Measurements from ENCODE around the gene NTM. TPM values are rescaled to one million over a fixed set of nuclear protein-coding genes. Genes with fewer than 3 reads are reported as not detected.
"Not testable (repeated sequence)": the region's sequence is repeated elsewhere in the genome, so short reads cannot be mapped to it uniquely, and the experiment has no call there.

The NTM gene
- total RNA-seq, 2 donors from 2014 or later, result not detected

- H3K9me3 ChIP-seq (ENCODE audit: control insufficient read depth, low read length, poor library complexity, severe bottlenecking), result no peaks in the 10 kb centered on the region
- Mint-ChIP-seq H3K4me1 (no peaks in the 10 kb centered on the region), H3K4me3 (no peak overlapping the region), H3K36me3 (ENCODE audit: low read depth) (no peaks in the 10 kb centered on the region), H3K27me3 (no peaks in the 10 kb centered on the region), H3K27ac (no peak overlapping the region)
- ATAC-seq (no peak), DNase-seq (no peak)
Measured at GRCh38 chr11:131418189-131418588, 47.8 kb downstream of the NTM start.

- H3K27me3 Mint-ChIP-seq, result no peaks in the 10 kb centered on the region
- peaks cover 2% of the 10 kb centered on the region for H3K9me3 ChIP-seq (ENCODE audit: control insufficient read depth, low read length, poor library complexity, severe bottlenecking)
- no peak overlapping the region for H3K4me3 Mint-ChIP-seq
- ATAC-seq, result no peak
- H3K27ac Mint-ChIP-seq, result no peak overlapping the region
- no peaks in the 10 kb centered on the region for H3K36me3 Mint-ChIP-seq (ENCODE audit: low read depth)
- no peak for DNase-seq
- H3K4me1 Mint-ChIP-seq, result no peaks in the 10 kb centered on the region
Measured at GRCh38 chr11:131421066-131421855, 50.8 kb downstream of the NTM start.

GRCh38 chr11:131422029-131422428, 51.6 kb downstream of the NTM start:
- Mint-ChIP-seq H3K27me3 (no peaks in the 10 kb centered on the region), H3K4me3 (no peak overlapping the region), H3K36me3 (ENCODE audit: low read depth) (no peaks in the 10 kb centered on the region), H3K4me1 (no peaks in the 10 kb centered on the region), H3K27ac (no peak overlapping the region)
- peaks cover 2% of the 10 kb centered on the region for H3K9me3 ChIP-seq (ENCODE audit: control insufficient read depth, low read length, poor library complexity, severe bottlenecking)
- ATAC-seq, result no peak
- DNase-seq, result no peak

GRCh38 chr11:131422496-131422895, 52.1 kb downstream of the NTM start:
- no peaks in the 10 kb centered on the region for H3K4me1 Mint-ChIP-seq
- H3K27ac Mint-ChIP-seq, result no peak overlapping the region
- H3K4me3 Mint-ChIP-seq, result no peak overlapping the region
- peaks cover 2% of the 10 kb centered on the region for H3K9me3 ChIP-seq (ENCODE audit: control insufficient read depth, low read length, poor library complexity, severe bottlenecking)
- no peak for DNase-seq
- ATAC-seq, result no peak
- no peaks in the 10 kb centered on the region for H3K27me3 Mint-ChIP-seq
- H3K36me3 Mint-ChIP-seq (ENCODE audit: low read depth), result no peaks in the 10 kb centered on the region

GRCh38 chr11:131423688-131424087, 53.3 kb downstream of the NTM start:
- H3K36me3 Mint-ChIP-seq (ENCODE audit: low read depth), result no peaks in the 10 kb centered on the region
- DNase-seq (no peak), ATAC-seq (no peak)
- no peaks in the 10 kb centered on the region for H3K4me1 Mint-ChIP-seq
- H3K27me3 Mint-ChIP-seq, result no peaks in the 10 kb centered on the region
- H3K9me3 ChIP-seq (ENCODE audit: control insufficient read depth, low read length, poor library complexity, severe bottlenecking), result peaks cover 2% of the 10 kb centered on the region
- H3K27ac Mint-ChIP-seq, result no peak overlapping the region
- no peak overlapping the region for H3K4me3 Mint-ChIP-seq

- not testable (repeated sequence) for ATAC-seq; H3K36me3 Mint-ChIP-seq (ENCODE audit: low read depth); H3K27me3 Mint-ChIP-seq; DNase-seq; H3K4me3 Mint-ChIP-seq; H3K9me3 ChIP-seq (ENCODE audit: control insufficient read depth, low read length, poor library complexity, severe bottlenecking); H3K4me1 Mint-ChIP-seq; H3K27ac Mint-ChIP-seq
Measured at GRCh38 chr11:131424257-131424876, 54.0 kb downstream of the NTM start.

- ATAC-seq, result no peak
- DNase-seq, result no peak
- H3K9me3 ChIP-seq (ENCODE audit: control insufficient read depth, low read length, poor library complexity, severe bottlenecking), result peaks cover 2% of the 10 kb centered on the region
- Mint-ChIP-seq H3K36me3 (ENCODE audit: low read depth) (no peaks in the 10 kb centered on the region), H3K27me3 (no peaks in the 10 kb centered on the region), H3K4me1 (no peaks in the 10 kb centered on the region), H3K4me3 (no peak overlapping the region), H3K27ac (no peak overlapping the region)
Measured at GRCh38 chr11:131425285-131425684, 54.9 kb downstream of the NTM start.

GRCh38 chr11:131428853-131429252, 58.4 kb downstream of the NTM start:
- ATAC-seq (no peak), DNase-seq (no peak)
- H3K9me3 ChIP-seq (ENCODE audit: control insufficient read depth, low read length, poor library complexity, severe bottlenecking), result peaks cover 2% of the 10 kb centered on the region
- H3K27ac Mint-ChIP-seq, result no peak overlapping the region
- no peaks in the 10 kb centered on the region for H3K4me1 Mint-ChIP-seq
- no peaks in the 10 kb centered on the region for H3K27me3 Mint-ChIP-seq
- H3K4me3 Mint-ChIP-seq, result no peak overlapping the region
- H3K36me3 Mint-ChIP-seq (ENCODE audit: low read depth), result no peaks in the 10 kb centered on the region

GRCh38 chr11:131430473-131431208, 60.2 kb downstream of the NTM start:
- no peaks in the 10 kb centered on the region for H3K27me3 Mint-ChIP-seq
- no peaks in the 10 kb centered on the region for H3K36me3 Mint-ChIP-seq (ENCODE audit: low read depth)
- H3K9me3 ChIP-seq (ENCODE audit: control insufficient read depth, low read length, poor library complexity, severe bottlenecking), result peaks cover 2% of the 10 kb centered on the region
- H3K4me3 Mint-ChIP-seq, result no peak overlapping the region
- no peak for ATAC-seq
- no peak for DNase-seq
- H3K27ac Mint-ChIP-seq, result no peak overlapping the region
- no peaks in the 10 kb centered on the region for H3K4me1 Mint-ChIP-seq

- no peak for DNase-seq
- H3K9me3 ChIP-seq (ENCODE audit: control insufficient read depth, low read length, poor library complexity, severe bottlenecking), result no peaks in the 10 kb centered on the region
- Mint-ChIP-seq H3K36me3 (ENCODE audit: low read depth) (no peaks in the 10 kb centered on the region), H3K27me3 (no peaks in the 10 kb centered on the region), H3K4me3 (no peak overlapping the region), H3K4me1 (no peaks in the 10 kb centered on the region), H3K27ac (no peak overlapping the region)
- no peak for ATAC-seq
Measured at GRCh38 chr11:131441051-131441810, 70.8 kb downstream of the NTM start.

- Mint-ChIP-seq H3K4me3 (no peak overlapping the region), H3K4me1 (no peaks in the 10 kb centered on the region), H3K27ac (no peak overlapping the region), H3K27me3 (no peaks in the 10 kb centered on the region), H3K36me3 (ENCODE audit: low read depth) (no peaks in the 10 kb centered on the region)
- no peaks in the 10 kb centered on the region for H3K9me3 ChIP-seq (ENCODE audit: control insufficient read depth, low read length, poor library complexity, severe bottlenecking)
- DNase-seq (no peak), ATAC-seq (no peak)
Measured at GRCh38 chr11:131446590-131447275, 76.3 kb downstream of the NTM start.

- Mint-ChIP-seq H3K36me3 (ENCODE audit: low read depth) (no peaks in the 10 kb centered on the region), H3K4me1 (no peaks in the 10 kb centered on the region), H3K27ac (no peak overlapping the region), H3K27me3 (no peaks in the 10 kb centered on the region), H3K4me3 (no peak overlapping the region)
- ATAC-seq (no peak), DNase-seq (no peak)
- H3K9me3 ChIP-seq (ENCODE audit: control insufficient read depth, low read length, poor library complexity, severe bottlenecking), result no peaks in the 10 kb centered on the region
Measured at GRCh38 chr11:131447277-131447815, 76.9 kb downstream of the NTM start.

Data from T-helper 17 cell (primary cell).